GM19239 (cell line): ENCODE measurements around the gene MYH10.

ENCODE experiments used
- DNase-seq: peaks from one replicate; pipeline ENCODE4 v3.0.0; 2011; ENCODE audit warnings: low spot score; ENCODE audit not compliant: insufficient read length
- FAIRE-seq: peaks from 2 replicates; lab custom pipeline; 2011; peaks lifted over from hg19 to GRCh38; lab: Jason Lieb, UNC

Gene MYH10

DNA sequence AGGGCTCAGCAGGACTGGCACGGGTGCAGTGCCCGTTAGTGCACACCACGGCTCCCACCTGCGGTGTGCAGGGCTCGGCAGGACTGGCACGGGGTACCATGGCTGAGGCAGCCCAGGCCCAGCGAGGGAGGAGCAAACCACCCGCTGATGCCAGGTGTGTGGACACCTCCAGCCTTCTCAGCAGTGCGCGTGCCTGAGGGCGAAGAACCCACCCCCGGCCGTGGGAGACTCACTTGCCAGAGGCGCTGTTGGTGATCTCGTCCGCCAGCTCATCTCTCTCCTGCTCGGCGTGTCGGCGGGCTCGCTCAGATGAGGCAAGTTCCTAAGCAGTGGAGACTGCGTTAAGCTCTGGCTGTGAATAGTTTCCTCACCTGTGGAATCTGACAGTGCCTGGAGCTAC lies 149.4 kb downstream of the MYH10 start:
- no peak for FAIRE-seq

GRCh38 chr17:8480011-8480976 lies 150.2 kb downstream of the MYH10 start:
- FAIRE-seq (no peak), DNase-seq (no peak)

More for the DNA sequence above, 149.4 kb downstream of the MYH10 start:
- DNase-seq, result no peak

DNA sequence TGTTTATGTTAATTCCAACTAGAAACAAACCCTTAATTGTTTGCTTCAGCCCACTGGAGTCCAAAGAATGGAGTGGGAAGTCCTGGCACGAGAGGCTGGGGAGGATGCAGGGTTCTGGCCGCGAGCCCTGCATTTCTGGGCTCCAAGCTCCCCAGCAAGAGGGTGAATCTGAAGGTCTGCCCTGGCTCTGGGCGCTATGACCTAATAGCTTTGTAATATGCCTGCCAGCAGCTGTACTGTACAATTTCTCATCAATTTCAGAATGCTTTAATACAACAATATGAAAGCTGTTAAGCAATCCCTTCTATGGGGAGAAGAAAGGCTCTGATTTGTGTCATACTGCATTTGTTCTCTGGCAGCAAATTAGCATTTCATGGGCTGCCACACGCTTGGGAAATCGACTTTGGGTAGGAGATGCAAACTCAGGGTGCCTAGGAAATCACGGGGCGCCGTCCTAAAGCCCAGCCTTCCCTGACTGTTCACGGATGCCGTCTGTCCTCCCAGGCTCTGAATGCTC lies 151.0 kb downstream of the MYH10 start:
- no peak for FAIRE-seq
- DNase-seq, result no peak

- no peak for FAIRE-seq
- DNase-seq, result no peak
Observed at GRCh38 chr17:8477715-8478441, 152.6 kb downstream of the MYH10 start.

DNA sequence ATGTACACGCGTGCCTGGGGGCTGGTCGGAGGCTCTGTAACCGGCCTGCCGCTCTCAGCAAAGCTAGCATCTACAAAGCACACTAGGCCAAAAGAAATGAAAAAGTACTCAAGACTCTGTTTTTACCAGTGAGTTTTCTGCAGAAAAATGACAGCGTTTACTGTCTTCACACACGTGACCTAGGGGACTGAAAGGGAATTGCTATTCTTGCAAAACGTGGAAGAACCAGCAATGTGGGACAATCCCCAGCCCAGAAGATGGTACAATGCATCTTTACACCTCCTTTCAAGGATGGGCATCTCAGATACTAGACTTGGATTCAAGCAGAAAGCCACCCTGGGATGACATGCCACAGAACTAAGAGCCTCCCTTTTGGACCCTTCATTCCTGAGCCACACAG lies 153.4 kb downstream of the MYH10 start:
- DNase-seq (no peak), FAIRE-seq (no peak)

- FAIRE-seq (no peak), DNase-seq (no peak)
Observed at GRCh38 chr17:8476741-8477140, 153.8 kb downstream of the MYH10 start.

- FAIRE-seq, result no peak
Observed at GRCh38 chr17:8475781-8476180, 154.7 kb downstream of the MYH10 start.

DNA sequence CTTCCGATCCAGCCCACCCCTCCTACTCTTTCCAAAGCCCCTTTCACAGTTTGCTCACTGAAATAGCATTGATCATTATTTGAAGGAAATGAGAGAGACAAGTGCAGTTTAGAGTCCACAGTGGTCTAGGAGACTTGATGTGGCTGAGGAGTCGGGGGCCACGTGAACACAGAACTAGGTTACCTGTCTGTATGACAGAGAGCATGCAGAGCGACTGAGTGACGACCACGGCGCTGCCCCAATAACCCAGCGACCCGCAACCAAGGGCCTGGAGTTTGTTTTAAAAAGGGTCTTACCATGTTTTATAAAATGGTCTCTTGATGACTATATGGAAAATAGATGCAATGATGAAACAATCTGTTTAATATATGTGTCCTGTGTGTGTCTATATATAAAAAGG lies 155.3 kb downstream of the MYH10 start:
- DNase-seq (no peak), FAIRE-seq (no peak)

More at GRCh38 chr17:8475781-8476180, 154.7 kb downstream of the MYH10 start:
- DNase-seq, result no peak

DNA sequence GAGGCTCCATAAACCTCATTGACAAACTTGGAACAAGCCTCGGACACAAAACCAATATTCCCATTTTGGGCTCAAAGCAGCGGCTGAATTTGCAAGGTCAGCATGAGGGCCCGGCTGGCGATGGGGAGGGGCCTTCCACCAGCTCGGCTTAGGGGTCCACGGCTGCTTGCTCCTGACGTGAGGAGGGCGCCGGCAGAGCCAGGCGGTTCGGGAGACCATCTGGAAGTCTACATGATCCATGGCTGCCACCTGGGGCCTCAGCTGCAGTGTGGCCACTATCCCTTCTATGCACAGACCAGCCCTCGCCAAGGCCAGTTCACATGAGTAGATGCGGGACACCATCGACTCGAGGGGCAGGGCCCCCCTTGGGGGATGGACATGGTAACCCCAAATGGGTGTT lies 155.7 kb downstream of the MYH10 start:
- no peak for FAIRE-seq
- DNase-seq, result no peak

GRCh38 chr17:8473451-8474192 lies 156.9 kb downstream of the MYH10 start:
- FAIRE-seq (no peak), DNase-seq (no peak)

DNA sequence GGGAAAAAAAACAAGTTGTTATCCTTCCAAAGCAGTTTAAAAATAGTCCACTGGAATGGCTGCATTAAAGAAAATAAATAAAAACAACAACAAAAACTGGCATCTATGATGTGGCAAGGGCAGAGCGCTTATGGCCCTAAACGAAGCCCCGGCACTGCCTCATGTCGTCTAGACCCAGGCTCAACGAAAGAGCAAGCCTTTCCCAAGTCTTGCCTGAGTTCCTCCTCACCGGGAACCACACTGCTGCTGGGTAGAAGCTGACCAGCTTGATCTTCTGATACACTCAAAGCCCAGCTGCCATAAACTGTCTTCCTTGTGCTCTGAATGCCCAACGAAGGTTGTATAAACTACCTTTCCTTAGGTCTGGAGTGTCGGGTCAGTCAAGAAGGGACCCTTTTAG lies 157.9 kb downstream of the MYH10 start:
- FAIRE-seq, result no peak

DNA sequence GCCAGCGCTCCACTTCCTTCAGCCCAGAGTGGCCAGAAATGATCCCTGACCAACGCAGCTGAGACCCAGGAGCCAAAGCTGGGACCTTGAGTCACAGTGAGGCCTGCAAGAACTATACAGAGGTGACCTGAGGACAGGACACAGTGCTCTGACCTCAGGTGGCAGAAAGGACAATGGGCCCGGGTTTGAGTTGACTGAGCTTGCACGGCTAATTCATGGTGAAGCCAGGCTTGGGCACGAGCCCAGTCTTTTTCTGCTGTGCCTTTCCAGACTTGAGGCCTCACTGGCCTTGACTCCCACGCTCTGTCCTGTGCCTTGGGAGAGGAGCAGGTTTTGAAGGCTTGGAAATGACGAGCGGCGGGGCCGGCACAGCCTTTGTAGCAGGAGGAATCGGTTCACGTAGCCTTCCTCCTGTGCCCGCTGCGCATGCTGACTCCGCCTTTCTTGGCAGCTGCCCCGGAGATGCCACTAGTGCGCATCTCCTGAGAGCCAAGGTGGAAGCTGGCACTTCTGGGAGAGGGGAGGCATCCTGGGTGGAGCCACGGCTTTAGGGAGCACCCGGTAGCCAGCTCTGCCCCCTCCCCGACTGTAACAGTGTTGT lies 160.0 kb downstream of the MYH10 start:
- DNase-seq (no peak), FAIRE-seq (no peak)

More for the DNA sequence above, 157.9 kb downstream of the MYH10 start:
- DNase-seq, result no peak

DNA sequence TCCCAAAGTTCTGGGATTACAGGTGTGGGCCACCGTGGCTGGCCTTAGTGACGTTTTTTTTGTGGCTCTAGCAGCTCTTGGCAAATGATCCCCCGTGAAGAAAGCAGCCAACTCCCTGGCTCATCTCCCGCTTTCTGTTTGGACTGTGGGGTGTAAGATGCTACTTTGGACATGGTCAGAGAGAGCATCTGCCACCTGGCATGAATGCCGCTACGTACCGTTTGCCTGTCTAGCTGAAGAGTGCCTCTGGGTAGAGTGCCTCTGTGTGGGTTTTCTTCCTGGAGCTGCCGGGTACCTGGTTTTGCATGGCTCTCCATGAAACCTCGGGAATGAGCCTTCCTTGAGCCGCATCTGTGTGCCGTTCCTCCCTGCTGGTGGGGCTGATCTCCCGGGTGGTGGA lies 160.6 kb downstream of the MYH10 start:
- DNase-seq (no peak), FAIRE-seq (no peak)

DNA sequence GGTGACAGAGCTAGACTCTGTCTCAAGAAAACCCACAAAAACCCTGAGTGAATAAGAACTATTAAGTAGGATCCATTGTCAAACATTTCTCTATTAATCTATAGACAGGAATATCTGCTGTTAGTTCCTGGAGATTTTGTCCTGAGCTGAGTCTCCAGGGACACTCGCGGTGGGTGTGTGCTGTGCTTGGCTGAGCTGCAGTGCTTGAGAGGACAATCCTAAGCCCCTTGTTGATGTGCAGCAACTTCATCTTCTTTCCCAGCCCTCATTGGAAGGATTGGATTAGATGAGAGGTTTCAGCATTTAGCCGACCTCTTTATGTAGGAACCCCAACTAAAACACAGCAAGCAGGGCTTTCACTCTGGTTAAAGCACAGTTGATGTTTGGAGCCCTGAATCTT lies 161.5 kb downstream of the MYH10 start:
- no peak for FAIRE-seq
- DNase-seq, result no peak

DNA sequence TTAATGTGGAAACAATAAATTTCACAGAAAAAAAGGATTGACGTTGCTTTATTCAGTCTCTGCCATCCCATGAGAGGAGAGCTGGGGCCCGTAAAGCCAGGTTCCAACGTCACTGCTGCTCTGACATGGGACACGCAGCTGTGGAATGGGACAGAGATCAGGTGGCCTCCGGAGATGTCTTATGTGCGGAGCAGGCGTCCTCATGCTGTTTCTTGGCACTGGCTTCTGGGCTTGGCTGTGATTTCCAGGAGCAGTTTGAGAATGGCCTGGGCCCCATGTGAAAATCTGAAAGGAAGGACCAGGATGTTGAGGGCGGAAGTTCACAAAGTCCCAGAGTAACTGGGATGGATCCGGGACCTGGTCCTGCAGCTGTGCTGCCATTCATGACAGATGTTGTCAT lies 162.4 kb downstream of the MYH10 start:
- FAIRE-seq, result no peak

GRCh38 chr17:8467527-8467926 lies 163.0 kb downstream of the MYH10 start:
- DNase-seq, result no peak

More for the DNA sequence above, 162.4 kb downstream of the MYH10 start:
- DNase-seq, result no peak

GRCh38 chr17:8466873-8467272 lies 163.7 kb downstream of the MYH10 start:
- no peak for DNase-seq
- no peak for FAIRE-seq

More at GRCh38 chr17:8467527-8467926, 163.0 kb downstream of the MYH10 start:
- no peak for FAIRE-seq

DNA sequence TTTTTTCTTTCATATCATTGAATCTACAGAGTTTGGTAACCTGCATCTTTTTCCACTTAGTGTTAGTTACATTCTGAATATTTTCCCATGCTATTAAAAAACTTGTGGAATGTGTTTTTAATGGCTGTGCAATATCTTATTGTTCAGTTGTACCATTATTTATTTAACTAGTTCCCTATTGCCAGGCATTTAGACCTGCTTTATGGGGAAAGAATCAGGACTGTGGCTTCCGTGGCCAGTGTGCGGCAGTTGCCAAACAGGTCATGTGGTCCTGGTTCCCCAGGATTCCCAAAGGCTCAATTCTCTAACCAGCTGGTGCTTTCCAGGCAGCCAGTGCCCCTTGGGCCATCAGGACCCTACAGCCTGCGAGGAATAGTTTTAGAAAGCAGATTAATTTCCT lies 164.1 kb downstream of the MYH10 start:
- DNase-seq (no peak), FAIRE-seq (no peak)

- no peak for FAIRE-seq
- no peak for DNase-seq
Observed at GRCh38 chr17:8465759-8466158, 164.8 kb downstream of the MYH10 start.

DNA sequence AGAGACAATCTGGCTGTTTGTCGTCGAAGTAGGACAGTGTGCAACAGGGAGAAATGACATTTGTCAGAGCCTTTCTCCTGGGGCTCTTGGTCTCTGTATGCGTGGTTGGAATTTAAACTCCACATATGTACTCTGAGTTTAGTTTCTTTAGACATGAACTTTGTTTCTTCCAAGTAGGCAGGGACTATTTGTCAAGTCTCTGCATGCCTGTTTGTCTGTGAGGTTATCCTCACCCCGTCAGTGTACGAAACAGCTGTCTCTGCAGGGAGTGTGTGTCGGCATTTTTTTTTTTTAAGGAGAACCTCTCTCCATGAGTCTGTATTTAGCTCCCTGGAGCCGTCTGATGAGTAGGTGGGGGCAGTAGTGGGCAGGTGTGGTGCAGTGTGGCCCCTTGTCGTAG lies 165.2 kb downstream of the MYH10 start:
- FAIRE-seq, result no peak
- DNase-seq, result no peak
